ENCODE results near the gene OCRL.
A peak's percentile ranks its signal among the peaks of the same experiment; 100 is the strongest.

The OCRL gene

GRCh38 chrX:129540068-129540653 lies at the start of gene OCRL:
OCRL (plus strand) TSS chrX:129540259; CDS start chrX:129540440, 181 bp downstream.
- peak in 3 of 4 experiments; percentile 25 to 42 (median 36) for DNase-seq (ENCODE audit: low read depth in 4 of 4, low spot score in 1 of 4)

- DNase-seq (ENCODE audit: low read depth in 4 of 4, low spot score in 1 of 4), result no peak
Measured at GRCh38 chrX:129490330-129490729, 49.7 kb upstream of the OCRL start.

GRCh38 chrX:129493643-129494042 lies 46.4 kb upstream of the OCRL start:
- no peak for DNase-seq (ENCODE audit: low read depth in 4 of 4, low spot score in 1 of 4)

- DNase-seq (ENCODE audit: low read depth in 4 of 4, low spot score in 1 of 4), result no peak
Measured at GRCh38 chrX:129494887-129495286, 45.2 kb upstream of the OCRL start.

- no peak for DNase-seq (ENCODE audit: low read depth in 4 of 4, low spot score in 1 of 4)
Measured at GRCh38 chrX:129495900-129496299, 44.2 kb upstream of the OCRL start.

GRCh38 chrX:129496625-129497024 lies 43.4 kb upstream of the OCRL start:
- DNase-seq (ENCODE audit: low read depth in 4 of 4, low spot score in 1 of 4), result no peak

- DNase-seq (ENCODE audit: low read depth in 4 of 4, low spot score in 1 of 4), result no peak
Measured at GRCh38 chrX:129497146-129497843, 42.8 kb upstream of the OCRL start.

- DNase-seq (ENCODE audit: low read depth in 4 of 4, low spot score in 1 of 4), result no peak
Measured at GRCh38 chrX:129510331-129510730, 29.7 kb upstream of the OCRL start.

- no peak for DNase-seq (ENCODE audit: low read depth in 4 of 4, low spot score in 1 of 4)
Measured at GRCh38 chrX:129511689-129512088, 28.4 kb upstream of the OCRL start.

- DNase-seq (ENCODE audit: low read depth in 4 of 4, low spot score in 1 of 4), result no peak
Measured at GRCh38 chrX:129512409-129512808, 27.6 kb upstream of the OCRL start.

- DNase-seq (ENCODE audit: low read depth in 4 of 4, low spot score in 1 of 4), result no peak
Measured at GRCh38 chrX:129516402-129516801, 23.7 kb upstream of the OCRL start.

- DNase-seq (ENCODE audit: low read depth in 4 of 4, low spot score in 1 of 4), result no peak
Measured at GRCh38 chrX:129520151-129520550, 19.9 kb upstream of the OCRL start.

- DNase-seq (ENCODE audit: low read depth in 4 of 4, low spot score in 1 of 4), result no peak
Measured at GRCh38 chrX:129522184-129523078, 17.6 kb upstream of the OCRL start.

GRCh38 chrX:129523079-129523911 lies 16.8 kb upstream of the OCRL start, which contains the start of gene SMARCA1:
SMARCA1 (minus strand) TSS chrX:129523490; CDS start chrX:129523370, 120 bp downstream.
- no peak for DNase-seq (ENCODE audit: low read depth in 4 of 4, low spot score in 1 of 4)

- no peak for DNase-seq (ENCODE audit: low read depth in 4 of 4, low spot score in 1 of 4)
Measured at GRCh38 chrX:129524250-129524850, 15.7 kb upstream of the OCRL start.

GRCh38 chrX:129525162-129525561 lies 14.9 kb upstream of the OCRL start:
- DNase-seq (ENCODE audit: low read depth in 4 of 4, low spot score in 1 of 4), result no peak

- no peak for DNase-seq (ENCODE audit: low read depth in 4 of 4, low spot score in 1 of 4)
Measured at GRCh38 chrX:129525896-129526295, 14.2 kb upstream of the OCRL start.

GRCh38 chrX:129529685-129530281 lies 10.3 kb upstream of the OCRL start:
- no peak for DNase-seq (ENCODE audit: low read depth in 4 of 4, low spot score in 1 of 4)

GRCh38 chrX:129530410-129530809 lies 9.6 kb upstream of the OCRL start:
- no peak for DNase-seq (ENCODE audit: low read depth in 4 of 4, low spot score in 1 of 4)

GRCh38 chrX:129531132-129531531 lies 8.9 kb upstream of the OCRL start:
- no peak for DNase-seq (ENCODE audit: low read depth in 4 of 4, low spot score in 1 of 4)
